ENCODE data around the gene PHACTR3.

The PHACTR3 gene

DNA sequence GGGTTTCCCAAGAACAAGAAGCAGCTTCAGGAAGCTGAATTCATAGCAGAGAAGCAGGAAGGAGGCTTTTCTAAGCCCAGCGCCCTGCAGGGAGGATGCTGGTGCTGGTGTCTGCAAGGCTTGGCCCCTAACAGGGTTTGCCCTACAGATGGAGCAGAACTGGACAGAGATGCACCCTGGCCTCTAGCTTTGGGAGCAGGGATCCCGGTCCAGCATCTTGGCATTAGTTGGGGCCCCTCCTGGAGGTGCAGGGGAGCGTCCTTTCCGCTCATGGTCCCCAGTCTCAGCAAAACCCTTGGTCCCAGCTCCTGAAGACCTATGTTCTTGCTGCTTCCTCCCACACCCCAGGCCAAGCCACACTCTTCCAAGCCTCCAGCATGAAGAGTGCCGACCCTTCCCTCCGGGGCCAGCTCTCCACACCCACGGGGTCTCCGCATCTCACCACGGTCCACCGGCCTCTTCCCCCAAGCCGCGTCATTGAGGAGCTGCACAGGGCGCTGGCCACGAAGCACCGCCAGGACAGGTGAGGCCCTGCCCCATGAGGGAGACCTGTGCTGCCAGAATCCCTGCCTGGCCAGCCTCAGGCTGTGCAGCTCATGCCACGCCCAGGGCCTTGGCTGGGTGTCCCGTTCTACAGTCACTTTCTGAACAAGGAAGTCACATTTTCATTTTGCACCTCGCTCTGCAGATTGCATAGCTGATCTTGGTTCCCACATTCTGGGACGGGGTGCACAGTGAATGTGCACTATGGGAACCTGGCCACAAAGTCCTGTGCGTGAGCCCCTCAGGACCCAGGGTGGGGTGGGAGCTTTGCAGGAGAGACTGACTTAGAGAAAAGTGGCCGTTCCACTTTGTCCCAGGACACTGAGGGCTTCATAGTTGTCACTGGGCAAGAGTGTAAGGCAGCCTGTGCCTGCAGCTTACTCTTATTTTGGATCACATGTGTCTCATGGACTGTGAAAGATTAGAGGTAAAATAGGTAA, 168.9 kb downstream of the PHACTR3 start:
- in situ Hi-C loops (cut with MboI; ENCODE audit: low sequenced_read_pairs), result no loop called here

DNA sequence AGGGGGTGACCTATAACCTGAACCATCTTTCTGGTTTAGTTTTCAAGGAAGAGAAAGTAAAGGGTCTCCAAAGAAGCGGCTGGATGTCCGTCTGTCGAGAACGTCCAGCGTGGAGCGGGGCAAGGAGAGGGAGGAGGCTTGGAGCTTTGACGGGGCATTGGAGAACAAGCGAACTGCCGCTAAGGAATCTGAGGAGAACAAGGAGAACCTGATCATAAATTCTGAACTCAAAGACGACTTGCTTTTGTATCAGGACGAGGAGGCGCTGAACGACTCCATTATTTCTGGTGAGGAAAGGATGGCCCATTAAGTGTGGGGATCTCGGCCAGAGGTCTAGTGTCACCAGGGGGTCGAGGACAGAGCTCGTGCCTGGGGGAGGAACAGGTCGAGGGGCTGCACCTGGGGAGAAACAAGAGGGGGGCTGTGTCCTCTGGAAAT, 169.9 kb downstream of the PHACTR3 start:
- in situ Hi-C loops (cut with MboI; ENCODE audit: low sequenced_read_pairs), result no loop called here

- in situ Hi-C loops (cut with MboI; ENCODE audit: low sequenced_read_pairs), result no loop called here
Measured at GRCh38 chr20:59774921-59775686, 170.8 kb downstream of the PHACTR3 start.

DNA sequence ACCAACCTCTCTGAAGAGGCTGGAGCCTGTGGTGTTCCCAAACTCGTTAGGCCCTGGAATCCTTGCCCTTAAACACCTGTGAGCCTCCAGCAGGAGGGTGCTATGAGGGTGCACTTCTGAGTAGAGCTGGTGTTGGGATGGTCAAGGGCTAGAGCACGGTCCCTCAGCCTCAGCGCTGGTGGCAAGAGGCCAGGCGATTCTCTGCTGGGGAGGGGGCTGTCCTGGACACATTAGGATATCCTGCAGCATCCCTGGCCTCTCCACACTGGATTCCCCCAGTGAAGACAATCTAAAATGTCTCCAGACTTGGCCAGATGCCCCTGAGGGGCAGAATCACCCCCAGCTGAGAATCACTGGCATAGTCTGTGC, 171.3 kb downstream of the PHACTR3 start:
- in situ Hi-C loops (cut with MboI; ENCODE audit: low sequenced_read_pairs), result no loop called here

GRCh38 chr20:59776059-59776603, 171.8 kb downstream of the PHACTR3 start:
- in situ Hi-C loops (cut with MboI; ENCODE audit: low sequenced_read_pairs), result no loop called here

- in situ Hi-C loops (cut with MboI; ENCODE audit: low sequenced_read_pairs), result no loop called here
Measured at GRCh38 chr20:59776626-59777330, 172.4 kb downstream of the PHACTR3 start.

DNA sequence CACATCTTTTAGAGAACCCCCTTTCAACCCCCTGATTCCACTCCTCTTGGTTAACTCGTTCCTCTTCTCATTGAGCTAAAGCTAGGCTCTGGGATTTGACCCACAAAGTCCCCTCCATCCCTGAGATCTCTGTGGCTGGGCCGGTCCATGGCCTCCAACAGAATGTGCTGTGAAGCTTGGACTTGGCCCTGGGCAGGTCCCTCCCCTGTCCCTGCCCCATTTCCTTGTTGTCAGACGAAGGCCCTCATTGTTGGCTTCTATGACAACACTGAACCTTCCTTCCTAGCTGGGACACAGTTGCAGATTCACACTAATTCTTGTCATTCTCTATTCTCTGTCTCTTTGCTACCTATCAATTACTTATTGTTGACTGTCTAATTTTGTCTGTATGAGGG, 173.0 kb downstream of the PHACTR3 start:
- in situ Hi-C loops (cut with MboI; ENCODE audit: low sequenced_read_pairs), result no loop called here

GRCh38 chr20:59777814-59778575, 173.7 kb downstream of the PHACTR3 start:
- in situ Hi-C loops (cut with MboI; ENCODE audit: low sequenced_read_pairs), result no loop called here

GRCh38 chr20:59778615-59779200, 174.4 kb downstream of the PHACTR3 start:
- in situ Hi-C loops (cut with MboI; ENCODE audit: low sequenced_read_pairs), result no loop called here

DNA sequence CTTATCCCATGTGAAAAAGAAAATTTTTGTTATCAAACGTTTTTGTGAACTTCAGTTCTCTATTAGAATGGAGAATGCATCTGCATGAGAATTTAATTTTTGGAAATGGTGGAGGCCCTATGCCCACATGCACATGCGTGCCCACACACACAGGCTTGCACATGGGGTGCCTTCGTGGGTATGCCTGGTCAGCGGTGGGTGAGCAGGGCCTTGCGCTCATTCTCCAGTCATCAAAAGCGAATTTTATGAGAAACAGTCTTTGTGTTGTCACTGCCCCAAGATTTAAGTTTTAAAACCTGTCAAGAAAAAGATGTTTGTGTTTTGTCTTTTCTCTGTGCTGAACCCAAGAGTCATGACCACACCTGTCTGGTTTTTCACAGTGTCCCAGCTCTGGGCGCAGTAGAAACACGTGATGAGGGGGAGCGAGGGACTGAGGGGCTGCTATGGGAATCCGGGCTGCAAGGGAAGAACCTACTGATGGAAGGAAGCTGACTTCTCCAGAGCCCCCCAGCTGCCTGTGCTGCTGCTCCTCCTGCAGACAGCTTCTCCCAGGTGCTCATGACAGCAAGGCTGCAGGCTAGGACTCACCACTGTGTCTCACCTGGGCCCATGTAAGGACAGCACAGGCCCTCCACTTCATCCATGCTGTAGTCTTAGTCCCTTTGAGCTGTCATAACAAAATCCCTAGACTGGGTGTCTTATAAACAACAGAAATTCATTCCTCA, 175.5 kb downstream of the PHACTR3 start:
- in situ Hi-C loops (cut with MboI; ENCODE audit: low sequenced_read_pairs), result no loop called here

GRCh38 chr20:59780494-59781185, 176.3 kb downstream of the PHACTR3 start:
- in situ Hi-C loops (cut with MboI; ENCODE audit: low sequenced_read_pairs), result no loop called here

DNA sequence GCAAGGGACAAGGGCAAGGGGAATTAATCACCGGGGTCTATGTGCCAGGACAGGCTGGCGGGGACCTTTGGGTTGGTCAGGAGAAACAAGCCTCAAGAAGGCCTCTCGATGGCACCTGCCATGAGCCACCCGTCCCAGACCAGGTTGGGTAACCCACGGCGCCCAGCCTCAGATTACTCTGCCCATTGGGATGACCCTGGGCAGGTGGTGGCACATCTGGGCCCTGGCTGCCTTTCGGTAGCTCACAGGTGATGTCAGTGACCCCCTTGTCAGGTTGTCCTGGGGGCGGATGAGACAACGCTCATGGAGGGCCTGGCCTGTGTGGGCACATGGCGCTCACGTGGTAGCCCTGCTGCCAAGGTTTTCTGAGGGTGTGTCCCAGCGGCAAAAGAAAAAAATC, 176.9 kb downstream of the PHACTR3 start:
- in situ Hi-C loops (cut with MboI; ENCODE audit: low sequenced_read_pairs), result no loop called here

DNA sequence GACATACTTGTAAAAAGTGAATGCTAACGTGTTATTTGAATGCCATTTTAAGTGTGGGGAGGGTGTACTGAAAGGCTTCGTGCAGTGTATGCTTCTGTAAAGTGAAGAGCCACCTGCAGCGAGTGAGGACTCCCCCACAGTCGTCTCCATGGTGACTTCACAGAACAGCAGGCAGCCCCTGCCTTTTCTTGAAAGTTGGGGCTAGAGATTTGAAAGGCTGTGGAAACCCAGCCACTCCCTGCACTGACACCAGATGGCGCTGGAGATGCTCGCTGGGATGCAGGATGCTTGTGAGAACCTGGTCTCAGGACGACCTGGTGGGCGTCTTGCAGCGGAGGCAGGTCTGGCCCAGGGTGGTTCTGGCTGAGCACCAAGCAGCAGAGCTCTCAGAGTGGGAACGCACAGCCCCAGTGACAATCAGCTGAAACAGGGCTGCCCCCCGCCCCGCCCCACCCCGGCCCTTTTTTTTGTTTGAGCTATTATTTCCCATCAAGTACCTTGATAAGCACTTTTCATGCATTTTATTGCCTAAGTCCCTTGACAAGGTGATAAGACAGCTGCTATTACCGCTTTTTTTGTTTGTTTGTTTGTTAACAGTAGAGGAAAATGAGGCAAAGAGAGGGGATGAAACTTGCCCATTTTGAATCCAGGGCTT, 178.8 kb downstream of the PHACTR3 start:
- in situ Hi-C loops (cut with MboI; ENCODE audit: low sequenced_read_pairs), result no loop called here

GRCh38 chr20:59783641-59784010, 179.3 kb downstream of the PHACTR3 start:
- in situ Hi-C loops (cut with MboI; ENCODE audit: low sequenced_read_pairs), result no loop called here

DNA sequence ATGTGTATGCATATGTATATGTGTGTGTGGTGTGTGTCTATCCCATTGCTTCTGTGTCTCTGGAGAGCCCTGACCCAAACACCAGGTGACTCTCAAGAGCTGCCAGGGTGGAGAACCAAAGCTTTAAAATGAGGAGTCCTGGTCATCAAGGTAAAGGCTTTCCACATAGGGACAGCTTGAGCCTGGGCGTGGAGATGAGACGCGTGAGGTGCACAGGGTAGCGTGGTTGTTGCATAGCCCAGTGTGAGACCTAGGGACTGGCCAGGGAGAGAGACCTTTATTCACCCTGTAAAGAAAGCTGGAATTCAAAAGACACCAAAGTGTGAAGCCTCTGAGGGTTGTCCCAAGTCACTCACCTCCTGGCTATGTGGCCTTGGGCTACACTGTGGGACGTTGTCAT, 180.0 kb downstream of the PHACTR3 start:
- in situ Hi-C loops (cut with MboI; ENCODE audit: low sequenced_read_pairs), result no loop called here

GRCh38 chr20:59784791-59785668, 180.7 kb downstream of the PHACTR3 start:
- in situ Hi-C loops (cut with MboI; ENCODE audit: low sequenced_read_pairs), result no loop called here

DNA sequence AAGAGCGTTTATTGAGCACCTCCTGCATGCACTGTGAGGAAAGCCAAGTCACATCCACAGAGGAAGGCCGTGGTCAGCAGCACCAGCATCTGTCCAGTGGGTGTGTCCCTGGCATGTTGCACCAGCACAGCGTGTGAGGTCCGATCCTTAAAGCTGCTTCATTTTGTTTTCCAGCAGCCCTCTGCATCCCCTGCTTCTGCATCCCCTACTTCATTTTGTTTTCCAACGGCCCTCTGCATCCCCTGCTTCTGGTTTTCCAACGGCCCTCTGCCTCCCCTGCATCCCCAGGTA, 181.3 kb downstream of the PHACTR3 start:
- in situ Hi-C loops (cut with MboI; ENCODE audit: low sequenced_read_pairs), result no loop called here
